SU-DHL-6 (cell line): ENCODE data around the gene EIF5A.

Experiments used
- CTCF ChIP-seq: fragments of 200-600 bp; sonication (generic); IDR thresholded peaks from one replicate; pipeline ENCODE4 v1.5.1; 2017; ENCODE audit warnings: antibody characterized with exemption, mild to moderate bottlenecking, low read length, moderate library complexity; ENCODE audit not compliant: insufficient read depth, poor library complexity, severe bottlenecking
- EZH2phosphoT487 ChIP-seq: fragments of 200-600 bp; sonication (generic), shearing (Covaris generic); conservative IDR thresholded peaks from 2 replicates; pipeline ENCODE4 v1.6.1; 2018; ENCODE audit warnings: mild to moderate bottlenecking, antibody characterized with exemption, low read length, moderate library complexity, mixed read lengths

GRCh38 chr17:7318121-7318860 is 10.9 kb downstream of the EIF5A start:
- TF ChIP-seq CTCF (no peak), EZH2phosphoT487 (no peak)
